Stimulated activated CD8-positive, alpha-beta memory T cell treated with anti-CD3 and anti-CD28 coated beads, Interleukin-2, amount 100 ng/mL, for 48 hours (primary cell): Measurements from ENCODE around the gene CCDC73.
"Not testable (repeated sequence)": the region's sequence is repeated elsewhere in the genome, so short reads cannot be mapped to it uniquely, and the experiment has no call there.

Experiments used
- DNase-seq, 2 donors: peaks; one replicate each; pipeline ENCODE4 v3.0.0-alpha.2; 2020; ENCODE audit warnings: low read depth in 2 of 2

The CCDC73 gene

DNA sequence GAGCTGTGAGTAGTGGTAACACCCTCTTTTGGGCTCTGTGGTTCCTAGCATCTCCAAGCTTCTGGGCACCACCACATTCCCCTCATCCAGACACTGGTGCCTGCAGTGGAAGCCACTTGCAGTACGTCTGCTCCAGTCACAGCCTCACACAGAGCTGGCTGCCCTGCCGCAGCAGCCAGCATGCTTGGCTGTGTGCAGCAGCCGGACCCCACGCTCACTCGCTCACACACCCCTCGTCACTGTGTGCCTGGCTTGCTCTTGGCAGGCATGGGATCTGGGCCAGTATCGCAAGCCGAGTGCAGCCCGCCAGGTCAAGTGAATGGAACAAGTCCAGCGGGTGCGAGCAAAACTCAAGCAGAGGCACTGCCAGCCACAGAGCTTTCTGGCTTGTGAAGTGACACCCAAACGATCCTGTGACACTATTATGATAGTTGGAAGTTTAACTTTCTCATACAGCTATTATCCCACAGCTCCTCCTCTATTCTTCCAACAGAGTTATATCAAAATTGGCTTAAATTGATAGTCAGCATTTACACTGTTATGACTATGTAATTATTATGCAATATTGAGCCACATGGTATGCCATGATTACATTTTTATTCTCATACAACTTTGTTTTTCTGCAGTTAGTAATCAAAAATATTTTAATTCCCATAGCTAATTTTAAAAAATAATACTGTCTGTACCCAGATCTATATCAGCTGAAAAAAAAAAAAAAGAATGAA, 89.0 kb downstream of the CCDC73 start:
- DNase-seq, result no peak

- no peak for DNase-seq
These were observed 89.7 kb downstream of the CCDC73 start for GRCh38 chr11:32704775-32705174.

GRCh38 chr11:32704261-32704660, 90.2 kb downstream of the CCDC73 start:
- DNase-seq, result no peak

DNA sequence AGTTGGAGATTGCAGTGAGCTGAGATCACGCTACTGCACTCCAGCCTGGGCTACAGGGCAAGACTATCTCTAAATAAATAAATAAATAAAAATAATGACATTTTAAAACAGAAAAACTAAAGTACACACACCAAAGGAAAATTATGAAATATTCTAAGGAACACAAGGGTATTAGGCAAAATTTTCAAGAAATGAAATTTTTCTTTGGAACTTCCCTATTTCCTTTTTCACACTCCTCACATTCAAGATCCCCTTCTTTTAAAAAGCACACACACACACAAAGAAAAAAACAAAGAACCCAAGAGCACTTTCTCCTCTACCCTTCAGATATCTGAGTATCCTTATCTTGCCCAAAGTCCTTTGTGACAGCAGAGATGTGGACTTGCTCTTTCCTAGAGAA, 92.8 kb downstream of the CCDC73 start:
- DNase-seq, result no peak

DNA sequence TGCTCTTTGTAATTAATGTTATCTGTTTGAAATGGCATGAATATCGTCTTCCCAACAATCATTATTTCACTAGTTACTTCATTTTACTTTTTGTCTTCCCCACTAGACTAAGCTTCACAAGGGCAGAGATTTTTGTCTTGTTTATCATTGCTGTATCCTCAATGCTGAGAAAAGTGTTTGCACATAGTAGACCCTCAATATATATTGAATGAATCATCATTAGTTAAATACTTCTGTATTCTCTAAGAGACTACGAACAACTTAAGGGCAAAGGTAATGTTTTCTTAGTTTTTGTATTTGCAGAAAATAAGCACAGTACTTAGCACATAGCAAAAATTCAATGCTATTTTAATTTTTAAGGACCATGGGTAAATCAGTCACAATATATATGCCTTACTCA, 95.9 kb downstream of the CCDC73 start:
- no peak for DNase-seq

DNA sequence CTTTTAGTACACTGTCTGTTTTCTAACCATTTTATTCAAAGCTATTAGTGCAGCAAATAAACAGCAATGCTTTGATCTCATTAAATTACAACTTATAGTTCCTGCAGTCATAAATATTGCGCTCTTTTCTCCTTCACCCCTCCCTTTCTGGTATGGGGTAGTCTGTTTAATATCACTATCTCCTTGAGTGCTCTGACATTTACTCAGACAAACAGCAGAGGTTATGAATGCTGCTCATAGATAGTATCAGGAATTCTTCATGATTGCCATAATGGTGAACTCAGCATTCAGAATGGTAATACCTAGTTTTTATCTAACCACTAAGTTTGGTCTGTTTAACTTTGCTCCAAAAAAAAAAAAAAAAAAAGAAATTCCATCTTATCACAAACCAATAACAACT, 123.4 kb downstream of the CCDC73 start:
- DNase-seq, result no peak

GRCh38 chr11:32659672-32660071, 134.8 kb downstream of the CCDC73 start:
- no peak for DNase-seq

DNA sequence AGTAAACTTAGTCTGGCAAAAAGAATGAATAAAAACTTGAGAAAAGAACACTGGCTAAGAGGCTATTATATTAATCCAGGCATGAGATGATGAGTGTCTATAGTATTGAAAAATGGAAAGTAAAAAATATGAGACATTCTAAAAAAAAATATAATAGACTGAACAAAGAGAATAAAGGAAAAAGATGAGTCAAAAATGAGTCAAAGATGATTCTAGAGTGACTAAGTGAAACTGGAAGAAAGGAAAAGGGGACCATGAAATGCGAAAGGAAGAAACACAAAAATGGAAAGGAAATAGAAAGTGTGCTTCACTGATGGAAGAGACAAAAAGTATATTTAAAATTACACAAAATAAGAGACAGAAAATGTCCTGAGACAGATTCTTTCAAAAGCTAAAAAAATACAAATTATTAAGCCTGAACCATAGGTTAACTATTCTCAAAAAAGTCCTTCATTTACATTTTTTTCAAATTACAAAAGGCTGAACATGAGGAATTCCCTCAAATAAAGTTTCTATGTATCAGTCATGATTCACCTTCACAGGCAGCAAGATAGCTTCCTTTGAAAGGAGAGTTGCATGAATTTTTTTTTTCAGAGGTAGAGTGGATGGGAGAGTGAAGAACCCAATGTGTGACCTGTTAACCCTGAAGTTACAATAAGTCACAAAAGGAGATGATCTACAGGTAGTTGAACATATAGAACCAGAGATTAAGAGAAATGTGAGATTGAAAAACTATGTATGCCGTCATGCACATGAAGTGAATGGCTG, 135.6 kb downstream of the CCDC73 start:
- no peak for DNase-seq

- DNase-seq, result no peak
These were observed 150.9 kb downstream of the CCDC73 start for GRCh38 chr11:32643526-32643925.

GRCh38 chr11:32641361-32641760, 153.1 kb downstream of the CCDC73 start:
- no peak for DNase-seq

GRCh38 chr11:32635819-32636218, 158.6 kb downstream of the CCDC73 start:
- DNase-seq, result no peak

DNA sequence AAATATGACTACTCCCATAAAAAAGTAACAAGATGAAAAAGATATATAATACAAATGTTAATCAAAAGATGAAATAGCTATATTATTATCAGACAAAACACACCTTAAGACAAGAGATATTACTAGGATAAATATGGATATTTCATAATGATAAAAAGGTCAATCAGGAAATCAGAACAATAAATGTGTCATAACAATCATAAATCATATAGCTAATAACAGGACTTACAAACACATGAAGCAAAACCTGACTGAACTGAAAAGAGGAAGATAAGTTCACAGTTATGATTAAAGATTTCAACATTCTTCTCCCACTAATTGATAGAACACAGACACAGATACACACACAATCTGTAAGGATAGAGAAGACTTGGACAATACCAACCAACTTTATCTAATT, 163.6 kb downstream of the CCDC73 start:
- no peak for DNase-seq

DNA sequence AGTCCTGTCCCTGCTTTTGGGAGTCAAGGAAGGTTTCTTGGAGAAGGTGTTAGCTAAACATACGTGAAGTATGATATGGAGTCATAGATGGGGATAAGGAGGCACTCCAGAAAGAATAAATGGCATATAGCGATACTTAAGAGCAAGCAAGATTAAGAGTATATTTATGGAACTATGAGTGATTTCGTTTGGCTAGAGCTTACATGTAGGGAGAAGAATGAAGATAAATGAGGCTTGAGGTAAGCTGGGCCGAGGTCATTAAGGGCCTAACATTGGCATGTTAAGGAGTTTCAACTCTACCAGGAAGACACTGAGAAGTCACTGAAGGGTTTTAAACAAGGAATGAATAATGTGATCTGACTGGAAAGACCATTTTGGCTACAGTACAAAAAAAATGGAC, 177.6 kb downstream of the CCDC73 start:
- DNase-seq, result no peak

DNA sequence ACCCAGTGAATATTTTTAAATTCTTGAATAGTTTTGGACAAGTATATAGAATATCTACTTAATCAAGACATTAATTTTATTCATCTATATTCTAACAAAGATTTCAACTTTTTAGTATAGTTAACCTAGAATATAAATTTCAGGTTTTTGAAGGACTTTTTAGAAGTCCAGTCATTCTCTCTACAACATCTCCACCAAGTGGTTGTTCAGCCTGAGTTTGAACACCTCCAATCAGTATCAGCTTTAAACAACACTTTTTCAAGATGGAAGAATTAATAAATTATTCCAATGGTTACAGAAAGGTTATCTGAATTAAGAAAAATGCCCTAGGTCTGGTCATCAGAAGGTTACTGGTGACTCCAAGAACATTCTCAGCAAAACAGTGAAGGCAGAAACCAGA, 179.0 kb downstream of the CCDC73 start:
- DNase-seq, result no peak

DNA sequence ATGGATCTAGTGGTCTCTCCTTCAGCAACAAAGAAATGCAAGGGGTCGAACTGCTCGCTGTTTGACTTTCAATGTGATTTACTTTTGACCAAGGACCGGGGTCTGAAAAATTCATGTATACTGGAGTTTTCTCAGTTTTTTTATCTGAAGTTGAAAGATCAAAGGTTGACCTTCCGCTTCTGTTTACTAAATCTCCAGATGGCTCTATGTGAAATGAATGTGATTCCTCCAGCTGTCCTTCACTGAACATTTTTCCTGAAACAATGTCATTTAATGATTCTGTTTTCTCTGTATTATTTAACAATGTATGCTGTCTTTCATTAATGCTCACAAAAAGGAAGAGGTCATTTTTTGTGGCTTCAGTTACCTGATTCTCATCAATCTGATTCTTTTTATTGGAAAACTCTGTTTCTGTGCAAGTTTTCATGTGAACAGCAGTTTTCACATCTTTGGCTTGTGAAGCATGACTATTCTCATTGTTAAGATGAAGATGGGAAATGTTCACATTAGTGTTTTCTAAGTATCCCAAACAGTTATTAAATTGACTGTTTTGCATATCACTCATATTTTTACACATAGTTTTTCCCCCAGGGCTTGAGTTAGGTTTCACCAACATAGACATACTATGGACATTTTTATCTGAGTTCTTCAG, 180.8 kb downstream of the CCDC73 start:
- DNase-seq, result no peak

DNA sequence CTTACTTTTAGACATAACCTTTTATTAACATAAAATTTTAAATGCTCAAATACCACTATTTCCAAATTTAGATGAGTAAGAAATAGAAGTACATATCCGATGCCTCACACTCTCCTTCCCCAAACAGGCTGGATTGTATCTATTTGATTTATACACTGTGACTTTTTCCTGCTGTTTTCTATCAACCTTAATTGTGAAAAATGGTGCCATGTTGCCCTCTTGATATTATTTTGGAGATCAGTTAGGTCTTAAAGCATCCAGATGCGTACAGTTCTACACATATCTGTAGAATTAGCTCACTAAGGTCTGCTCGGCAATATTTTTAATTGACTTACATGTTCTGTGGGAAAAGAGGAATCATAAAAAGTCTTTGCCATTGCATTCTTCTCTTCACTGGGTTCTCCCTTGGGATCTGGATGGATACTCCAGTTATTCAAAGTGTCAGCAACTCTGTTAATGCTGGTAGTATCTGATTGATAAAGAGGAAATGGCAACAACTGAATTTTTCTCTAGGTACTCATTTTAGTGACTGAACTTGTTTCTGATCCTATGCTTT, 183.6 kb downstream of the CCDC73 start:
- DNase-seq, result no peak

GRCh38 chr11:32608826-32609225, 185.6 kb downstream of the CCDC73 start:
- DNase-seq, result not testable (repeated sequence)

- no peak for DNase-seq
These were observed 188.2 kb downstream of the CCDC73 start for GRCh38 chr11:32606220-32606619.

DNA sequence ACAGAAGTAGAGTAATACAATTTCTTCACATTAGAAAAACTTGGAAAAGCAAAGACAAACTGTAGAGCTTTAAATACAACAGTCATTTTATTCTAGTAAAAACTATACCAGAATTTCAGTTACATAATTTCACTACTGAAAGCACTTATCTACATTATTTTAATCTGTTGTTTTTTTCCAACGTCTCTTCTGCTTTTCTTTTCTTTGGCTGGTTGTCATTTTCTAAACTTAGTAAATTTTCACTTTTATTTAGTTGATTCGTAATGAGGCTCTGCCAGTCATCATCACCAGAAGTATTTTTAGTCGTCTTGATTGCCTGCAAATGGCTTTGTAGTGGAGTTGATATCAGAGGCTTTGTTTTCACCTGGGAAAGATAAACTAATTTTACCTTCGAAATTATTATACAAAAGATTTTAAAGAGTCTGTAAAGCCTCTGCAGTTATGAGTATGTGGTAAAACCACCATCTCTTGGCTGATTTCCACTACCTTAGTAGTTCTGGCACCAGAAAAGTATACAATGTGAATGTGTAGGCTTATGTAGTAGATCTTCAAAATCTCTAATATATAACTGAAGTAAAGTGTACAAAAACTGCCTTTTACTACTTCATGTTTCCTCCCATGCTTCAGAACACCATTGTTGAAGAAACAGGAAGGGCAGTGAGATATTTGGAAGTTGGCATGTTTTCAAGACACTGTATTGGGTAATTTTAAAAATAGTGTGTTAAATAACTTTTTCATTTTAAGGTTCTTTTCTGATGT, 191.6 kb downstream of the CCDC73 start:
- DNase-seq, result no peak

- DNase-seq, result no peak
These were observed 196.5 kb downstream of the CCDC73 start for GRCh38 chr11:32597921-32598320.

GRCh38 chr11:32596114-32596513, 198.3 kb downstream of the CCDC73 start:
- peak; percentile 17 to 43 for DNase-seq

DNA sequence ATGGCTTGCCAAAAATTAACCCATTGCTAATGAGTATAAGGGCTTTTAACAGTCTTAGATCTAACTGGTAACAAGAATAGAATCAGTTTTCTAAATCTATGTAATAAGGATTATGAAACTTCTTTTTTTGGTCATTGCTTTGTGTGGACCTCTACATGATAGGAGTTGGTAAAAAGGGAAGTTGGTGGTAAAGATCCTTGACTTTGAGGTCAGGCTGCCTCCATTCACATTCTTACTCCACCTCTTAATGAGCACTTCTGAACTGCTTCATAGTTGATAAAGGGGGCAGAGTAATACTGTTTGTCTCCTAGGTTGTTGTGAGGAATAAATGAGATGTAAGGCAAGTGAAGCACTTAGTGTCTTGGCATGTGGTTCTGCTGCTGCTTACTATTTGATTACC, 200.2 kb downstream of the CCDC73 start:
- no peak for DNase-seq
